ENCODE data around the gene ATP2B2. TPM values are rescaled to one million over a fixed set of nuclear protein-coding genes. Genes with fewer than 3 reads are reported as not detected.
A peak's percentile ranks its signal among the peaks of the same experiment; 100 is the strongest.

Gene ATP2B2
- total RNA-seq, 1 donor from 2014 or later = 0.09 TPM

DNA sequence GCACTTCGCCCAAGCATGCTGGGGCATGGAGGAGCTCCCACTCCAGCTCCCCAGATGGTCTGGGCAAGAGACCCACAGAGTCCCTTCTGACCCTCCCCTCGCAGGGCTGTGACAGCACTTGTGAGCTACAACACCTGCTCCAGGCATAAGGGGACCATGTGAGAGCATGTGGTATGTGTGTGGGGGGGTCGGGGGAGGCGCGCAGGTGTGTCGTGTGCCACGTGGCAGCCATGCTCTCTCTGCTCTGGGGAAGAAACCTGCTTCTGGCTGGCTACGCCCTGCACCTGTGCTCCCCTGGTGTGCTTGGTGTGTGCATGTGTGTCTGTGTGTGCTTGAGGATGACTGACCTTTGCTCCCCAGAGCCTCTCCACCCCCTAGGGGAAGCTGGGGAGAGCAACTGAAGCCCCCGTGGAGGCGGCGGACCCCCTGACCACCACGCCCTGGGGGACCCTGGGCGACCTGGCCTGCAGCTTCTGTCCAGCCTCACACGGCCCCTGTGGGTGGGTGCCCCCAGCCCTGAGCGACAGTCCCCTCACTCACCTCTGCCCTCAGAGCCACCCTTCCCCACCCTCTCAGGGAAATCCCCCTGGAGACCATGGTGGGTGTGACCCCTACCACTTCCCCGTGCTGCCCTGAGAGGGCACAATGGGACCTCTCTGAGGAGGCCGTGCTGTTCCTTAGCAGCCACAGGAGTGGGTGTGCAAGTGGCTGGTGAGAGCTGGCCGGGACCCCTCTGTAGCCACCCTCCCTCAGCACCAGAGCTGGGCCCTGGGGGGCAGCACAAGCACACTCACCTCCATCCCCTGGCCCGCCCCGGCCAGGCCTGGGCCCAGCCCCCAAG is 167.8 kb downstream of the ATP2B2 start:
- intact Hi-C loops (cut with DNase I) = no loop called here
- DNase-seq (no peak), ATAC-seq (no peak)
- TF ChIP-seq, protein P1, sequence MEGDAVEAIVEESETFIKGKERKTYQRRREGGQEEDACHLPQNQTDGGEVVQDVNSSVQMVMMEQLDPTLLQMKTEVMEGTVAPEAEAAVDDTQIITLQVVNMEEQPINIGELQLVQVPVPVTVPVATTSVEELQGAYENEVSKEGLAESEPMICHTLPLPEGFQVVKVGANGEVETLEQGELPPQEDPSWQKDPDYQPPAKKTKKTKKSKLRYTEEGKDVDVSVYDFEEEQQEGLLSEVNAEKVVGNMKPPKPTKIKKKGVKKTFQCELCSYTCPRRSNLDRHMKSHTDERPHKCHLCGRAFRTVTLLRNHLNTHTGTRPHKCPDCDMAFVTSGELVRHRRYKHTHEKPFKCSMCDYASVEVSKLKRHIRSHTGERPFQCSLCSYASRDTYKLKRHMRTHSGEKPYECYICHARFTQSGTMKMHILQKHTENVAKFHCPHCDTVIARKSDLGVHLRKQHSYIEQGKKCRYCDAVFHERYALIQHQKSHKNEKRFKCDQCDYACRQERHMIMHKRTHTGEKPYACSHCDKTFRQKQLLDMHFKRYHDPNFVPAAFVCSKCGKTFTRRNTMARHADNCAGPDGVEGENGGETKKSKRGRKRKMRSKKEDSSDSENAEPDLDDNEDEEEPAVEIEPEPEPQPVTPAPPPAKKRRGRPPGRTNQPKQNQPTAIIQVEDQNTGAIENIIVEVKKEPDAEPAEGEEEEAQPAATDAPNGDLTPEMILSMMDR (IDR thresholded peaks at IDR 0.05) = no peak
- Histone ChIP-seq H3K36me3 (no peaks in the 10 kb centered on the region), H3K4me3 (no peak overlapping the region), H3K4me1 (no peaks in the 10 kb centered on the region), H3K27ac (no peak overlapping the region), H3K27me3 (ENCODE audit: low read depth) (no peaks in the 10 kb centered on the region), H3K9me3 (no peaks in the 10 kb centered on the region)

GRCh38 chr3:10336761-10337160 is 168.6 kb downstream of the ATP2B2 start:
- intact Hi-C loops (cut with DNase I) = no loop called here

DNA sequence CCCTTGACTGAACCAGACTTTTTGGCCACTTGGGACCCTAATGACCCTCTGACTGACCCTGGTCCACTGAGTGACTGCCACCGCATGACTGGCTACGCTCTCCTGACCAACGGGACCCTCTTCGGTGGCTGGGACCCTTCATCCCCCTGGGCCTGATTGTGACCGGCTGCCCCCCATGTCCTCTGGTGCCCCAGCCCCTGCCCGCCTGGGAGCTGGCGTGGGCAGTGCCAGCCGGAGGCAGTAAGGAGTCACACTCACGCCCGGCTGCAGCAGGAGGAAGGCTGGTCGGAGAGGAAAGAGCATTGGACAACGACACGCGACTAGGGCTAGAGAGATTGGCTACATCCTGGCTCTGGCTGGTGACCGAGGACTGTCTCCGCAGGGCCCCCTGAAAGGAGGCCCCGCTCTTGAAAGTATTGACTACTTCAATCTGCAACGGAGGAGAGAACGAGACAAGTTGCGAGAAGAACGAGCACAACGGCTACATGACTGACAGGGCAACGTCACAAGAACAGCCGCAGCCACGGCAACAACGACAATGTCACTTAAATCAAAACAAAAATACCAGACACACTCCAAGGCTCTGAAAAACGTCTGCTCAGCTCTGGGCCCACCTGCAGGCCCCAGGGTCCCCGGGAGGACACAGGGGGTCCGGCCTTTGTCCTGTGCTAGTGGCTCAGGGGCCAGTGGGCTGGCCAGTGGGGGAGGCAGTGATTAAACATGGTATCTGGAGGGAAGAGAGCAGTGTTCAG is 169.3 kb downstream of the ATP2B2 start:
- intact Hi-C loops (cut with DNase I) = no loop called here
- Histone ChIP-seq H3K36me3 (no peaks in the 10 kb centered on the region), H3K27me3 (ENCODE audit: low read depth) (no peaks in the 10 kb centered on the region), H3K4me3 (no peak overlapping the region), H3K4me1 (no peaks in the 10 kb centered on the region), H3K9me3 (no peaks in the 10 kb centered on the region), H3K27ac (no peak overlapping the region)
- ATAC-seq = peak in 1 of 2 donors; percentile 10
- TF ChIP-seq, protein P1 (IDR thresholded peaks at IDR 0.05) = no peak
- no peak for DNase-seq

More at GRCh38 chr3:10336761-10337160, 168.6 kb downstream of the ATP2B2 start:
- no peaks in the 10 kb centered on the region for H3K9me3 ChIP-seq
- ATAC-seq (no peak), DNase-seq (no peak)
- no peak overlapping the region for H3K4me3 ChIP-seq
- no peaks in the 10 kb centered on the region for H3K36me3 ChIP-seq
- no peaks in the 10 kb centered on the region for H3K4me1 ChIP-seq
- TF ChIP-seq, protein P1 (IDR thresholded peaks at IDR 0.05) = no peak
- H3K27ac ChIP-seq = no peak overlapping the region
- no peaks in the 10 kb centered on the region for H3K27me3 ChIP-seq (ENCODE audit: low read depth)

GRCh38 chr3:10335190-10335738 is 170.1 kb downstream of the ATP2B2 start:
- Histone ChIP-seq H3K27ac (no peak overlapping the region), H3K4me1 (no peaks in the 10 kb centered on the region), H3K4me3 (no peak overlapping the region), H3K36me3 (no peaks in the 10 kb centered on the region), H3K27me3 (ENCODE audit: low read depth) (no peaks in the 10 kb centered on the region), H3K9me3 (no peaks in the 10 kb centered on the region)
- no peak for DNase-seq
- TF ChIP-seq, protein P1 (IDR thresholded peaks at IDR 0.05) = no peak
- intact Hi-C loops (cut with DNase I) = no loop called here
- ATAC-seq = no peak

DNA sequence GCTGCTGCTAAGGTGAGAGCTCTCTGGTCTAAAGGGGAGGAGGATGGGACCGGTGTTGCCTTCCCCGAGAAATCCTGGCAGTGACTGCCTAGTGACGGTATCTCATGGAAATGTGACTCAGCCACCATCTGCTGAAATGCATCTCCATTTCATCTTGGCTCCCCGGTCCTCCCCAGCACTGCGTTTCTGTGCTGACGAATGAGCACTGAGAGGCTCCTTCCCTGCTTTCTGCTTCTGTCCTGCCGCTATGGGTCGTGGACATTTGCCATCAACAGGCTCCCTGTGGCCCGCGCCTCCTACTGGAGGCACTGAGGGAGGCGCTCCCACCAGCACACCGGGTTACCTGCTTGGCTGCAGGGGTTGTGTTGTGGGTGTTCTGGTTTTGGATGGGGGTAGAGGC is 170.9 kb downstream of the ATP2B2 start:
- intact Hi-C loops (cut with DNase I) = no loop called here
- Histone ChIP-seq H3K27me3 (ENCODE audit: low read depth) (peaks cover 5% of the 10 kb centered on the region), H3K4me3 (no peak overlapping the region), H3K27ac (no peak overlapping the region), H3K9me3 (no peaks in the 10 kb centered on the region), H3K36me3 (no peaks in the 10 kb centered on the region), H3K4me1 (no peaks in the 10 kb centered on the region)
- no peak for DNase-seq
- ATAC-seq = no peak
- TF ChIP-seq, protein P1 (IDR thresholded peaks at IDR 0.05) = no peak
